ENCODE results near the gene MYRFL. TPM values are rescaled to one million over a fixed set of nuclear protein-coding genes. Genes with fewer than 3 reads are reported as not detected.

Gene MYRFL
- total RNA-seq, 3 donors from 2014 or later (not counting 1 experiment from before 2014, with no cell fraction given), result not detected

DNA sequence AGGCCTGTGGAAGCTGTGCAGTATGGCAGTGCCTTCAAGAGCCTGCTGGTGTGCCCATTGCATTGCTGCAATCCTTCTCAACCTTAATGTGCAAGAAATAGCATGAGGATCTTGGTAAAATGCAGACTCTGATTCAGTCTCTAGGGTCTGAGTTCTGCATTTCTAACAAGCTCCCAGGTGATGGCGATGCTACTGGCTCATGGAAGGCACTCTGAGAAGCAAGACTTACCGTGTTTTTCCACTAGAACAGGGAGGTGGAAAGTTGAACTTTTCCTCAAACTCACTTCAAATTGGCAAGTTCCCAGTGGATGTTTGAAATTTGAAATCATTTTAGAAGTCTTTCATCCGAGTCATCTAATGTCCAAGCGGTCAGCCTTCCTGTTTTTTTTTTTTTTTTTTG is 55.5 kb downstream of the MYRFL start:
- peaks cover 7 to 8% of the 10 kb centered on the region in 2 donors for H3K4me1 Mint-ChIP-seq
- ATAC-seq, result no peak
- intact Hi-C loops (cut with micrococcal nuclease), result loop anchor here (5.0 kb wide), 1 partner anchor 842 kb away; no protein-coding TSS in a partner anchor

GRCh38 chr12:69881771-69882170 is 56.7 kb downstream of the MYRFL start:
- Histone ChIP-seq H3K4me3 (ENCODE audit: low read length) (no peak overlapping the region), H3K27me3 (ENCODE audit: control insufficient read depth, insufficient read depth, low read length) (no peaks in the 10 kb centered on the region), H3K9me3 (ENCODE audit: control insufficient read depth, insufficient read depth, low read length) (no peaks in the 10 kb centered on the region), H3K4me1 (ENCODE audit: control insufficient read depth, insufficient read depth, low read length) (peaks cover 4% of the 10 kb centered on the region), H3K27ac (ENCODE audit: low read length) (no peak overlapping the region), H3K36me3 (ENCODE audit: control insufficient read depth, insufficient read depth, low read length) (no peaks in the 10 kb centered on the region)
- Mint-ChIP-seq H3K9me3 (no peaks in the 10 kb centered on the region), H3K27ac (no peak overlapping the region), H3K4me3 (no peak overlapping the region), H3K4me1 (peaks cover 7 to 8% of the 10 kb centered on the region in 2 donors), H3K36me3 (no peaks in the 10 kb centered on the region), H3K27me3 (ENCODE audit: low read depth in 2 of 2) (peaks cover 14 to 25% of the 10 kb centered on the region in 2 donors)
- intact Hi-C loops (cut with micrococcal nuclease), result loop anchor here (5.0 kb wide), 1 partner anchor 841 kb away; no protein-coding TSS in a partner anchor
- TF ChIP-seq CTCF (IDR thresholded peaks at IDR 0.05), result no peak
- DNase-seq (no peak), ATAC-seq (no peak)
- 97% methylated on average over 3 of the region's 3 CpGs for WGBS (ENCODE audit: insufficient coverage)

More for the DNA sequence above, 55.5 kb downstream of the MYRFL start:
- no peak for DNase-seq
- no peak for TF ChIP-seq CTCF (IDR thresholded peaks at IDR 0.05)
- Histone ChIP-seq H3K4me3 (ENCODE audit: low read length) (no peak overlapping the region), H3K27ac (ENCODE audit: low read length) (no peak overlapping the region), H3K36me3 (ENCODE audit: control insufficient read depth, insufficient read depth, low read length) (no peaks in the 10 kb centered on the region), H3K27me3 (ENCODE audit: control insufficient read depth, insufficient read depth, low read length) (no peaks in the 10 kb centered on the region), H3K9me3 (ENCODE audit: control insufficient read depth, insufficient read depth, low read length) (no peaks in the 10 kb centered on the region), H3K4me1 (ENCODE audit: control insufficient read depth, insufficient read depth, low read length) (peaks cover 4% of the 10 kb centered on the region)
- H3K36me3 Mint-ChIP-seq, result no peaks in the 10 kb centered on the region
- H3K27ac Mint-ChIP-seq, result no peak overlapping the region
- 78% methylated on average over 2 of the region's 4 CpGs for WGBS (ENCODE audit: insufficient coverage)
- H3K4me3 Mint-ChIP-seq, result no peak overlapping the region
- H3K9me3 Mint-ChIP-seq, result no peaks in the 10 kb centered on the region
- peaks cover 17 to 35% of the 10 kb centered on the region in 2 donors for H3K27me3 Mint-ChIP-seq (ENCODE audit: low read depth in 2 of 2)

GRCh38 chr12:69884386-69884785 is 59.4 kb downstream of the MYRFL start:
- TF ChIP-seq CTCF (IDR thresholded peaks at IDR 0.05), result no peak
- no peak overlapping the region for H3K27ac Mint-ChIP-seq

DNA sequence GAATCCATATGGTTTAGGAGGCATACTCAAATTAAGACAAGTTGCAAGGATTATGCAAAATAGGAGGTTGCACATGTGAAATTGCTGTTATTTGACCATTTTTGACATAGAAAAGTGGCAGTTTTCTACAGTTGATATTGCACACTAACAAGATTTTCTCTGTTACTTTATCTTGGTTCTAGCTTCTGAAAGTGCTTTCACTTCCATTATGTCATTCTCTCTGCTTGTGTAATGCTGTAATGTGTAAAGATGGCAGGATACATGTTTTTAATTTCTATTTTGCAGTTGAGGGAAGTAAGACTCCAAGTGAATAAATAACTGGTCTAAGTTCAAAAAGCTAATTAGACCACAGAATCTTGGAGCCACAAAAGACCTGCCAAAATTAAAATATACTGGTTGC is 60.6 kb downstream of the MYRFL start:
- H3K27ac ChIP-seq (ENCODE audit: low read length), result no peak overlapping the region
- no peak overlapping the region for H3K4me3 ChIP-seq (ENCODE audit: low read length)
- Mint-ChIP-seq H3K4me1 (no peaks in the 10 kb centered on the region), H3K27me3 (ENCODE audit: low read depth in 2 of 2) (no peaks in the 10 kb centered on the region), H3K27ac (no peak overlapping the region), H3K4me3 (no peak overlapping the region), H3K36me3 (no peaks in the 10 kb centered on the region), H3K9me3 (no peaks in the 10 kb centered on the region)
- intact Hi-C loops (cut with micrococcal nuclease), result no loop called here
- TF ChIP-seq CTCF (IDR thresholded peaks at IDR 0.05), result no peak
- no peaks in the 10 kb centered on the region for H3K4me1 ChIP-seq (ENCODE audit: control insufficient read depth, insufficient read depth, low read length)
- no peaks in the 10 kb centered on the region for H3K27me3 ChIP-seq (ENCODE audit: control insufficient read depth, insufficient read depth, low read length)
- DNase-seq (no peak), ATAC-seq (no peak)
- H3K9me3 ChIP-seq (ENCODE audit: control insufficient read depth, insufficient read depth, low read length), result no peaks in the 10 kb centered on the region
- no peaks in the 10 kb centered on the region for H3K36me3 ChIP-seq (ENCODE audit: control insufficient read depth, insufficient read depth, low read length)

More at GRCh38 chr12:69884386-69884785, 59.4 kb downstream of the MYRFL start:
- no peak overlapping the region for H3K4me3 ChIP-seq (ENCODE audit: low read length)
- no peaks in the 10 kb centered on the region for H3K9me3 Mint-ChIP-seq
- DNase-seq (no peak), ATAC-seq (no peak)
- 87% methylated on average over 2 of the region's 2 CpGs for WGBS (ENCODE audit: insufficient coverage)
- no peak overlapping the region for H3K27ac ChIP-seq (ENCODE audit: low read length)
- peaks cover 1 to 4% of the 10 kb centered on the region in 2 donors for H3K4me1 Mint-ChIP-seq
- H3K9me3 ChIP-seq (ENCODE audit: control insufficient read depth, insufficient read depth, low read length), result no peaks in the 10 kb centered on the region
- intact Hi-C loops (cut with micrococcal nuclease), result loop anchor here (5.0 kb wide), 1 partner anchor 838 kb away; no protein-coding TSS in a partner anchor
- peaks cover under 1 to 10% of the 10 kb centered on the region in 2 donors for H3K27me3 Mint-ChIP-seq (ENCODE audit: low read depth in 2 of 2)
- H3K36me3 Mint-ChIP-seq, result no peaks in the 10 kb centered on the region
- no peaks in the 10 kb centered on the region for H3K36me3 ChIP-seq (ENCODE audit: control insufficient read depth, insufficient read depth, low read length)
- H3K27me3 ChIP-seq (ENCODE audit: control insufficient read depth, insufficient read depth, low read length), result no peaks in the 10 kb centered on the region
- peaks cover under 1% of the 10 kb centered on the region for H3K4me1 ChIP-seq (ENCODE audit: control insufficient read depth, insufficient read depth, low read length)
- H3K4me3 Mint-ChIP-seq, result no peak overlapping the region

All from natural killer cell (primary cell).